GM12878 (cell line): ENCODE measurements around the gene ADIG. TPM values are rescaled to one million over a fixed set of nuclear protein-coding genes. Genes with fewer than 3 reads are reported as not detected.

Experiments used
- ATAC-seq: fragments of 200-7000 bp; cut with Tn5 transposase; 3 replicates; pipeline ENCODE4 v1.9.1; 2020; ENCODE audit warnings: mild to moderate bottlenecking, moderate library complexity
- BruUV-seq: library from RNA; stranded (reverse); fragments of 400-500 nt; replicated peaks from 2 replicates; lab custom pipeline; 2021; lab: Mats Ljungman, UMichigan
- CTCF ChIA-PET: fragments of 300-600 bp; sonication (Branson Sonifier 250); formaldehyde crosslinking; extraction: SDS; loops from one replicate; lab custom pipeline; 2021; ENCODE audit warnings: inconsistent platforms; lab: Yijun Ruan, JAX
- POLR2A ChIA-PET: fragments of 350-600 bp; formaldehyde crosslinking; extraction: SDS; loops from one replicate; lab custom pipeline; 2021; ENCODE audit warnings: inconsistent platforms; lab: Charles Lee
- RAD21 ChIA-PET: fragments of 300-600 bp; sonication (Branson Sonifier 250); formaldehyde crosslinking; loops from one replicate; lab custom pipeline; 2023; ENCODE audit warnings: antibody characterized with exemption; ENCODE audit not compliant: unreplicated experiment; lab: Charles Lee
- SMC1A ChIA-PET: fragments of 300-600 bp; sonication (Branson Sonifier 250); formaldehyde crosslinking; loops from one replicate; lab custom pipeline; 2023; ENCODE audit not compliant: unreplicated experiment, uncharacterized antibody; lab: Charles Lee
- DNase-seq: peaks from one replicate; pipeline ENCODE4 v3.0.0-alpha.2; 2011; ENCODE audit warnings: low read depth, low spot score
- FAIRE-seq: peaks from 3 replicates; lab custom pipeline; 2011; peaks lifted over from hg19 to GRCh38; lab: Jason Lieb, UNC
- H2AFZ ChIP-seq: 2 replicates; pipeline ENCODE4 v1.6.0; 2011; ENCODE audit warnings: low read depth, low read length, control low read depth; ENCODE audit not compliant: control insufficient read depth
- H3K27ac ChIP-seq: 2 replicates; pipeline ENCODE4 v1.5.1; 2011; ENCODE audit warnings: control low read depth; ENCODE audit not compliant: control insufficient read depth, insufficient read depth
- H3K27me3 ChIP-seq, 2 experiments: replicated peaks in 1 of 2; 2 replicates each; pipeline versions ENCODE4 v1.6.0 to v1.6.1; 2011; ENCODE audit warnings: low read length in 1 of 2; ENCODE audit not compliant: control insufficient read depth in 2 of 2, insufficient read depth in 2 of 2
- H3K36me3 ChIP-seq, 2 experiments: 2 replicates each; pipeline ENCODE4 v1.5.1; 2011; ENCODE audit warnings: low read length in 1 of 2; ENCODE audit not compliant: control insufficient read depth in 2 of 2, insufficient read depth in 2 of 2
- H3K4me1 ChIP-seq: 2 replicates; pipeline ENCODE4 v1.6.1; 2011; ENCODE audit warnings: mild to moderate bottlenecking, low read length, moderate library complexity, mixed read lengths; ENCODE audit not compliant: control insufficient read depth, insufficient read depth
- H3K4me2 ChIP-seq: 2 replicates; pipeline ENCODE4 v1.6.0; 2011; ENCODE audit warnings: control low read depth; ENCODE audit not compliant: control insufficient read depth, insufficient read depth
- H3K4me3 ChIP-seq: fragments of 200-600 bp; sonication (generic); 2 replicates; pipeline ENCODE4 v1.5.1; 2016
- H3K79me2 ChIP-seq: 2 replicates; pipeline ENCODE4 v1.6.0; 2011; ENCODE audit warnings: low read length; ENCODE audit not compliant: control insufficient read depth, insufficient read depth
- H3K9ac ChIP-seq: 2 replicates; pipeline ENCODE4 v1.8.0; 2011; ENCODE audit warnings: low read length, control low read depth, mixed read lengths; ENCODE audit not compliant: control insufficient read depth, insufficient read depth
- H3K9me3 ChIP-seq: replicated peaks from 3 replicates; pipeline ENCODE4 v1.5.1; 2011; ENCODE audit warnings: mild to moderate bottlenecking, low read length; ENCODE audit not compliant: control insufficient read depth, insufficient read depth
- H4K20me1 ChIP-seq: 2 replicates; pipeline ENCODE4 v1.6.0; 2011; ENCODE audit not compliant: control insufficient read depth, insufficient read depth
- ETV6 ChIP-seq, 2 experiments: fragments of 450-650 bp in 1 of 2; IDR thresholded peaks in 1 of 2; conservative IDR thresholded peaks in 1 of 2; 2 replicates each; pipeline ENCODE4 v1.6.1; 2014; ENCODE audit warnings: antibody characterized with exemption in 1 of 2, borderline replicate concordance in 1 of 2, low read depth in 1 of 2, mild to moderate bottlenecking in 1 of 2, moderate library complexity in 1 of 2
- GABPA ChIP-seq: IDR thresholded peaks from 2 replicates; pipeline ENCODE4 v1.6.1; 2014; ENCODE audit warnings: antibody characterized with exemption, low read depth, mild to moderate bottlenecking, inconsistent platforms
- MEF2B ChIP-seq: fragments of 450-650 bp; IDR thresholded peaks from 2 replicates; pipeline ENCODE4 v1.6.1; 2018; ENCODE audit warnings: mild to moderate bottlenecking, moderate library complexity; ENCODE audit not compliant: partially characterized antibody, poor library complexity, severe bottlenecking
- NFXL1 ChIP-seq: fragments of 450-650 bp; IDR thresholded peaks from 2 replicates; pipeline ENCODE4 v1.6.1; 2017; ENCODE audit warnings: antibody characterized with exemption, mild to moderate bottlenecking, borderline replicate concordance
- NFYA ChIP-seq: IDR thresholded peaks from 2 replicates; pipeline ENCODE4 v1.6.1; 2011; ENCODE audit warnings: low read depth, mild to moderate bottlenecking, low read length, improper control_type of control experiment, borderline replicate concordance
- NRF1 ChIP-seq: conservative IDR thresholded peaks from 2 replicates; pipeline ENCODE4 v1.6.1; 2011; ENCODE audit warnings: mild to moderate bottlenecking, low read depth, low read length, improper control_type of control experiment
- POLR2AphosphoS2 ChIP-seq: IDR thresholded peaks from 2 replicates; pipeline ENCODE4 v1.6.1; 2011; ENCODE audit warnings: low read depth, mild to moderate bottlenecking, low read length, improper control_type of control experiment, moderate library complexity
- POLR2AphosphoS5 ChIP-seq: IDR thresholded peaks from 2 replicates; pipeline ENCODE4 v1.6.1; 2011; ENCODE audit warnings: mild to moderate bottlenecking, low read length, inconsistent platforms
- SMAD1 ChIP-seq: fragments of 450-650 bp; IDR thresholded peaks from 2 replicates; pipeline ENCODE4 v1.6.1; 2018; ENCODE audit warnings: mild to moderate bottlenecking, low read depth; ENCODE audit not compliant: partially characterized antibody
- SMC3 ChIP-seq: IDR thresholded peaks from 2 replicates; pipeline ENCODE4 v1.6.1; 2011; ENCODE audit warnings: low read length, improper control_type of control experiment, borderline replicate concordance
- STAT1 ChIP-seq: fragments of 450-650 bp; conservative IDR thresholded peaks from 2 replicates; pipeline ENCODE4 v1.6.1; 2014; ENCODE audit warnings: antibody characterized with exemption, mild to moderate bottlenecking
- WGBS: methylation state at CpG from one replicate; pipeline ENCODE4 v1.1.6; 2016; ENCODE audit warnings: low lambda C conversion rate; ENCODE audit not compliant: insufficient replicate concordance, insufficient coverage; ENCODE audit errors: missing lambda C conversion rate; 5-methylcytosine and 5-hydroxymethylcytosine counted together
- in situ Hi-C: fragments of 300-500 bp; cut with MboI; formaldehyde crosslinking; loops from 9 replicates; pipeline ENCODE4 v1.14.3; 2018; ENCODE audit warnings: mixed read lengths
- intact Hi-C: fragments of 100-400 bp; cut with micrococcal nuclease; formaldehyde crosslinking; loops from one replicate; pipeline ENCODE4 v1.14.2; 2022; ENCODE audit not compliant: unreplicated experiment
- polyA plus RNA-seq, 11 experiments: library from polyadenylated mRNA; depleted of rRNA in 4 of 11; unstranded in 6 of 11; stranded (reverse) in 5 of 11; fragments of >200 nt; fragmentation: Nextera tagmentation in 4 of 11; fragmentation: Illumina TruSeq in 1 of 11; extraction: Ambion mirVana in 4 of 11; extraction: Trizol in 1 of 11; gene quantifications; 1 replicate in 1 of 11; 2 replicates in 10 of 11; pipeline versions ENCODE4 v1.2.1 to v1.2.3, GENCODE V29; 2011 to 2016; ENCODE audit warnings: inconsistent platforms in 2 of 11, missing spikeins in 2 of 11, low read depth in 1 of 11
- total RNA-seq, 4 experiments: library from RNA; depleted of rRNA in 3 of 4; stranded (reverse); fragments of >200 nt in 3 of 4; fragmentation: Illumina TruSeq in 1 of 4; extraction: Trizol in 1 of 4; gene quantifications; 2 replicates each; pipeline versions ENCODE4 v1.2.1 to v1.2.3, GENCODE V29; 2013 to 2021
- TF ChIP-seq, protein P1 (sequence below): fragments of 450-650 bp; IDR thresholded peaks from 2 replicates; pipeline ENCODE4 v1.6.1; 2017; ENCODE audit warnings: mild to moderate bottlenecking, moderate library complexity
- TF ChIP-seq, protein P2 (sequence below): fragments of 450-650 bp; IDR thresholded peaks from 2 replicates; pipeline ENCODE4 v1.6.1; 2018; ENCODE audit warnings: mild to moderate bottlenecking, low read depth, moderate library complexity; ENCODE audit not compliant: partially characterized antibody
- TF ChIP-seq, protein P3 (sequence below): fragments of 150-350 bp; IDR thresholded peaks from 2 replicates; pipeline ENCODE4 v1.6.1; 2014; ENCODE audit warnings: mild to moderate bottlenecking, low read depth, low read length

The ADIG gene
- total and polyA plus RNA-seq, 10 of the 15 experiments (the other 5 are each of a cell fraction or from before 2014, with no cell fraction given) = not detected

DNA sequence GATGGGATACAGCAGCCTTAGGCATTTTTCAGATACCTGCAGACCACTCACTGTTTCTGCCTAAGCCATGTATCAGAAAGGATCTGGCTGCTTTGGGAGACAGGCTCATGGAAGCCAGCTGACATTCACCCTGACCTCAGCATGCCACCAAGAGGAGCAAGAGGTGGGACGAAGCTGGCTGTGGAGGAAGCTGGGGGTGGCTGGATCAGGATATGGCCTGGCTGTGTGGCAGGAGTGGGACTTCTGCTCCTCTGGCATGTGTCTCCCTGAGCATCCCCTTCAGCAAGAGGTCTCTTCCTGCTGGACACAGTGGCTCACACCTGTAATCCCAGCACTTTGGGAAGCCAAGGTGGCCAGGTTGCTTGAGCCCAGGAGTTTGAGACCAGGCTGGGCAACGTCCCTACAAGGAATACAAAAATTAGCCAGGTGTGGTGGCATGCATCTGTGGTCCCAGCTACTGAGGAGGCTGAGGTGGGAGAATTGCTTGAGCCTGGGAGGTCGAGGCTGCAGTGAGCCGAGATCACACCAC, 897 bp downstream of the ADIG start (continued):
- TF ChIP-seq GABPA (no peak), ETV6 (conservative IDR thresholded peaks at IDR 0.05 in 1 of 2, IDR thresholded peaks at IDR 0.05 in 1 of 2; ENCODE audit: borderline replicate concordance in 1 of 2, low read depth in 1 of 2) (no peak), SMC3 (no peak)
- TF ChIP-seq, protein P1, sequence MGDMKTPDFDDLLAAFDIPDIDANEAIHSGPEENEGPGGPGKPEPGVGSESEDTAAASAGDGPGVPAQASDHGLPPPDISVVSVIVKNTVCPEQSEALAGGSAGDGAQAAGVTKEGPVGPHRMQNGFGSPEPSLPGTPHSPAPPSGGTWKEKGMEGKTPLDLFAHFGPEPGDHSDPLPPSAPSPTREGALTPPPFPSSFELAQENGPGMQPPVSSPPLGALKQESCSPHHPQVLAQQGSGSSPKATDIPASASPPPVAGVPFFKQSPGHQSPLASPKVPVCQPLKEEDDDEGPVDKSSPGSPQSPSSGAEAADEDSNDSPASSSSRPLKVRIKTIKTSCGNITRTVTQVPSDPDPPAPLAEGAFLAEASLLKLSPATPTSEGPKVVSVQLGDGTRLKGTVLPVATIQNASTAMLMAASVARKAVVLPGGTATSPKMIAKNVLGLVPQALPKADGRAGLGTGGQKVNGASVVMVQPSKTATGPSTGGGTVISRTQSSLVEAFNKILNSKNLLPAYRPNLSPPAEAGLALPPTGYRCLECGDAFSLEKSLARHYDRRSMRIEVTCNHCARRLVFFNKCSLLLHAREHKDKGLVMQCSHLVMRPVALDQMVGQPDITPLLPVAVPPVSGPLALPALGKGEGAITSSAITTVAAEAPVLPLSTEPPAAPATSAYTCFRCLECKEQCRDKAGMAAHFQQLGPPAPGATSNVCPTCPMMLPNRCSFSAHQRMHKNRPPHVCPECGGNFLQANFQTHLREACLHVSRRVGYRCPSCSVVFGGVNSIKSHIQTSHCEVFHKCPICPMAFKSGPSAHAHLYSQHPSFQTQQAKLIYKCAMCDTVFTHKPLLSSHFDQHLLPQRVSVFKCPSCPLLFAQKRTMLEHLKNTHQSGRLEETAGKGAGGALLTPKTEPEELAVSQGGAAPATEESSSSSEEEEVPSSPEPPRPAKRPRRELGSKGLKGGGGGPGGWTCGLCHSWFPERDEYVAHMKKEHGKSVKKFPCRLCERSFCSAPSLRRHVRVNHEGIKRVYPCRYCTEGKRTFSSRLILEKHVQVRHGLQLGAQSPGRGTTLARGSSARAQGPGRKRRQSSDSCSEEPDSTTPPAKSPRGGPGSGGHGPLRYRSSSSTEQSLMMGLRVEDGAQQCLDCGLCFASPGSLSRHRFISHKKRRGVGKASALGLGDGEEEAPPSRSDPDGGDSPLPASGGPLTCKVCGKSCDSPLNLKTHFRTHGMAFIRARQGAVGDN = no peak

DNA sequence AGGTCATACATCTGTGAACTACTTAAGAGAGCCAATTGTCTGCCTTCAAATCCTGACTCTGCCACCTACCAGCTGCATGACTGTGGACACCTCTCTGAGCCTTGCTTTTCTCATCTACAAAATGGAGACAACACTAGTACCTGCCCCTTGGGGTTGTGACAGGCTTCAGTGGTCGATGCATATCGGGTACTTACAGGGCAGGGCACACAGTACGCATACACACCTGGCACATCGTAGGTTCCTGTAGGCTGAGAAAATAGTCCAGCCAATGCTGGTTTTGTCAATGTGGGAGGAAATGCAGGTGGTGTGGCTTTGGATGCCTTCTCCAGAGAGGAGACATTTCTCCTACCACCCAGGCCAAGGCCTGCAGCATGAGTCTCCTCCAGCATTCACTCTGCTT, 2.3 kb downstream of the ADIG start:
- SMC1A ChIA-PET = no interaction called here
- no peak overlapping the region for H3K4me3 ChIP-seq
- no peak overlapping the region for H3K9ac ChIP-seq
- no peak overlapping the region for H2AFZ ChIP-seq
- RAD21 ChIA-PET = no interaction called here
- H3K27me3 ChIP-seq = peaks cover 0 to 2% of the 10 kb centered on the region in 2 experiments; a peak in 2 of 4 replicates
- intact Hi-C loops = no loop called here
- POLR2A ChIA-PET = interaction anchor here (0.6 kb wide), 1 partner anchor 851 kb away, joined by 3 read pairs; no protein-coding TSS in a partner anchor
- 25% methylated on average over 4 of the region's 4 CpGs for WGBS
- DNase-seq (no peak), ATAC-seq (no peak), FAIRE-seq (no peak)
- no TSS peak for BruUV-seq
- no peaks in the 10 kb centered on the region for H4K20me1 ChIP-seq
- no peak overlapping the region for H3K27ac ChIP-seq
- H3K79me2 ChIP-seq = no peaks in the 10 kb centered on the region
- in situ Hi-C loops = no loop called here
- CTCF ChIA-PET = no interaction called here
- H3K36me3 ChIP-seq = no peaks in the 10 kb centered on the region
- H3K9me3 ChIP-seq = no peaks in the 10 kb centered on the region
- no peaks in the 10 kb centered on the region for H3K4me1 ChIP-seq
- no peak overlapping the region for H3K4me2 ChIP-seq
- no peak for TF ChIP-seq SMAD1
- TF ChIP-seq STAT1 = no peak
- no peak for TF ChIP-seq POLR2AphosphoS5
- no peak for TF ChIP-seq POLR2AphosphoS2
- TF ChIP-seq NFXL1 = no peak
- TF ChIP-seq, protein P2, sequence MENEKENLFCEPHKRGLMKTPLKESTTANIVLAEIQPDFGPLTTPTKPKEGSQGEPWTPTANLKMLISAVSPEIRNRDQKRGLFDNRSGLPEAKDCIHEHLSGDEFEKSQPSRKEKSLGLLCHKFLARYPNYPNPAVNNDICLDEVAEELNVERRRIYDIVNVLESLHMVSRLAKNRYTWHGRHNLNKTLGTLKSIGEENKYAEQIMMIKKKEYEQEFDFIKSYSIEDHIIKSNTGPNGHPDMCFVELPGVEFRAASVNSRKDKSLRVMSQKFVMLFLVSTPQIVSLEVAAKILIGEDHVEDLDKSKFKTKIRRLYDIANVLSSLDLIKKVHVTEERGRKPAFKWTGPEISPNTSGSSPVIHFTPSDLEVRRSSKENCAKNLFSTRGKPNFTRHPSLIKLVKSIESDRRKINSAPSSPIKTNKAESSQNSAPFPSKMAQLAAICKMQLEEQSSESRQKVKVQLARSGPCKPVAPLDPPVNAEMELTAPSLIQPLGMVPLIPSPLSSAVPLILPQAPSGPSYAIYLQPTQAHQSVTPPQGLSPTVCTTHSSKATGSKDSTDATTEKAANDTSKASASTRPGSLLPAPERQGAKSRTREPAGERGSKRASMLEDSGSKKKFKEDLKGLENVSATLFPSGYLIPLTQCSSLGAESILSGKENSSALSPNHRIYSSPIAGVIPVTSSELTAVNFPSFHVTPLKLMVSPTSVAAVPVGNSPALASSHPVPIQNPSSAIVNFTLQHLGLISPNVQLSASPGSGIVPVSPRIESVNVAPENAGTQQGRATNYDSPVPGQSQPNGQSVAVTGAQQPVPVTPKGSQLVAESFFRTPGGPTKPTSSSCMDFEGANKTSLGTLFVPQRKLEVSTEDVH = no peak
- no peak for TF ChIP-seq NRF1
- TF ChIP-seq NFYA = no peak
- TF ChIP-seq MEF2B = no peak
- TF ChIP-seq, protein P3, sequence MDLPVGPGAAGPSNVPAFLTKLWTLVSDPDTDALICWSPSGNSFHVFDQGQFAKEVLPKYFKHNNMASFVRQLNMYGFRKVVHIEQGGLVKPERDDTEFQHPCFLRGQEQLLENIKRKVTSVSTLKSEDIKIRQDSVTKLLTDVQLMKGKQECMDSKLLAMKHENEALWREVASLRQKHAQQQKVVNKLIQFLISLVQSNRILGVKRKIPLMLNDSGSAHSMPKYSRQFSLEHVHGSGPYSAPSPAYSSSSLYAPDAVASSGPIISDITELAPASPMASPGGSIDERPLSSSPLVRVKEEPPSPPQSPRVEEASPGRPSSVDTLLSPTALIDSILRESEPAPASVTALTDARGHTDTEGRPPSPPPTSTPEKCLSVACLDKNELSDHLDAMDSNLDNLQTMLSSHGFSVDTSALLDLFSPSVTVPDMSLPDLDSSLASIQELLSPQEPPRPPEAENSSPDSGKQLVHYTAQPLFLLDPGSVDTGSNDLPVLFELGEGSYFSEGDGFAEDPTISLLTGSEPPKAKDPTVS = no peak
